ENCODE measurements around the gene RBBP7.

RBBP7 gene

GRCh38 chrX:16827225-16827624 lies 42.9 kb downstream of the RBBP7 start:
- H3K4me3 ChIP-seq (ENCODE audit: low read depth, low read length) = no peak overlapping the region

- no peak overlapping the region for H3K4me3 ChIP-seq (ENCODE audit: low read depth, low read length)
Measured at GRCh38 chrX:16826207-16826606, 44.0 kb downstream of the RBBP7 start.

GRCh38 chrX:16825264-16826035 lies 44.7 kb downstream of the RBBP7 start:
- H3K4me3 ChIP-seq (ENCODE audit: low read depth, low read length) = no peak overlapping the region

GRCh38 chrX:16822723-16823122 lies 47.4 kb downstream of the RBBP7 start:
- H3K4me3 ChIP-seq (ENCODE audit: low read depth, low read length) = no peak overlapping the region

GRCh38 chrX:16819634-16820033 lies 50.5 kb downstream of the RBBP7 start:
- no peak overlapping the region for H3K4me3 ChIP-seq (ENCODE audit: low read depth, low read length)

GRCh38 chrX:16814597-16814996 lies 55.6 kb downstream of the RBBP7 start:
- H3K4me3 ChIP-seq (ENCODE audit: low read depth, low read length) = no peak overlapping the region

GRCh38 chrX:16807976-16808542 lies 62.1 kb downstream of the RBBP7 start:
- no peak overlapping the region for H3K4me3 ChIP-seq (ENCODE audit: low read depth, low read length)

- H3K4me3 ChIP-seq (ENCODE audit: low read depth, low read length) = no peak overlapping the region
Measured at GRCh38 chrX:16807548-16807947, 62.6 kb downstream of the RBBP7 start.

GRCh38 chrX:16804923-16805464 lies 65.2 kb downstream of the RBBP7 start:
- H3K4me3 ChIP-seq (ENCODE audit: low read depth, low read length) = no peak overlapping the region

- no peak overlapping the region for H3K4me3 ChIP-seq (ENCODE audit: low read depth, low read length)
Measured at GRCh38 chrX:16797841-16798240, 72.3 kb downstream of the RBBP7 start.

- no peak overlapping the region for H3K4me3 ChIP-seq (ENCODE audit: low read depth, low read length)
Measured at GRCh38 chrX:16797358-16797757, 72.8 kb downstream of the RBBP7 start.

GRCh38 chrX:16796298-16796697 lies 73.9 kb downstream of the RBBP7 start:
- H3K4me3 ChIP-seq (ENCODE audit: low read depth, low read length) = no peak overlapping the region

Data from iPS-11a (cell line).